Uterus (tissue), 2 donors: ENCODE data around the gene CALN1.

Experiments used
- CTCF ChIP-seq, 4 experiments: fragments of 200-600 bp in 2 of 4; fragments of 450-650 bp in 2 of 4; sonication (generic) in 2 of 4; IDR thresholded peaks; one replicate each; pipeline ENCODE4 v1.5.1; 2016 to 2019; ENCODE audit warnings: antibody characterized with exemption in 4 of 4, mild to moderate bottlenecking in 2 of 4, moderate library complexity in 1 of 4
- POLR2A ChIP-seq, 2 donors: fragments of 450-650 bp; IDR thresholded peaks; one replicate each; pipeline ENCODE4 v1.6.1; 2016; ENCODE audit warnings: antibody characterized with exemption in 2 of 2, mild to moderate bottlenecking in 1 of 2, moderate library complexity in 1 of 2

GRCh38 chr7:71761336-71761735, 650.8 kb downstream of the CALN1 start:
- no peak for TF ChIP-seq CTCF (IDR thresholded peaks at IDR 0.05)
- no peak for TF ChIP-seq POLR2A (IDR thresholded peaks at IDR 0.05)
